RWPE2 (cell line): ENCODE data around the gene NEK7.

ENCODE experiments used
- ATAC-seq: fragments of 200-7000 bp; cut with Tn5 transposase; 3 replicates; pipeline ENCODE4 v1.9.1; 2021; ENCODE audit warnings: low read depth
- DNase-seq: peaks from one replicate; pipeline ENCODE4 v3.0.0-alpha.2; 2020; ENCODE audit warnings: low spot score
- H3K27ac ChIP-seq: fragments of 450-650 bp; 2 replicates; pipeline ENCODE4 v1.5.1; 2017; ENCODE audit warnings: mild to moderate bottlenecking; ENCODE audit not compliant: poor library complexity, severe bottlenecking
- H3K27me3 ChIP-seq: fragments of 250-450 bp; sonication (Bioruptor Pico); 2 replicates; pipeline ENCODE4 v1.5.1; 2021; ENCODE audit warnings: mild to moderate bottlenecking, moderate library complexity; ENCODE audit not compliant: insufficient read depth, poor library complexity, severe bottlenecking
- H3K36me3 ChIP-seq: fragments of 250-450 bp; sonication (Bioruptor Pico); 2 replicates; pipeline ENCODE4 v1.5.1; 2020; ENCODE audit warnings: low read depth, mild to moderate bottlenecking, moderate library complexity
- H3K4me1 ChIP-seq: fragments of 250-450 bp; sonication (Bioruptor Pico); 2 replicates; pipeline ENCODE4 v1.5.1; 2021; ENCODE audit warnings: mild to moderate bottlenecking, moderate library complexity; ENCODE audit not compliant: insufficient read depth, poor library complexity, severe bottlenecking
- H3K4me3 ChIP-seq: fragments of 250-450 bp; sonication (Bioruptor Pico); 2 replicates; pipeline ENCODE4 v1.5.1; 2021; ENCODE audit warnings: mild to moderate bottlenecking, moderate library complexity; ENCODE audit not compliant: severe bottlenecking
- H3K9me3 ChIP-seq: fragments of 250-450 bp; sonication (Bioruptor Pico); 2 replicates; pipeline ENCODE4 v1.5.1; 2021; ENCODE audit warnings: mild to moderate bottlenecking, moderate library complexity; ENCODE audit not compliant: severe bottlenecking
- TF ChIP-seq, protein P1 (sequence below): fragments of 450-650 bp; IDR thresholded peaks from one replicate; pipeline ENCODE4 v1.5.1; 2017; ENCODE audit warnings: mild to moderate bottlenecking, moderate library complexity; ENCODE audit not compliant: poor library complexity, severe bottlenecking

Gene NEK7

DNA sequence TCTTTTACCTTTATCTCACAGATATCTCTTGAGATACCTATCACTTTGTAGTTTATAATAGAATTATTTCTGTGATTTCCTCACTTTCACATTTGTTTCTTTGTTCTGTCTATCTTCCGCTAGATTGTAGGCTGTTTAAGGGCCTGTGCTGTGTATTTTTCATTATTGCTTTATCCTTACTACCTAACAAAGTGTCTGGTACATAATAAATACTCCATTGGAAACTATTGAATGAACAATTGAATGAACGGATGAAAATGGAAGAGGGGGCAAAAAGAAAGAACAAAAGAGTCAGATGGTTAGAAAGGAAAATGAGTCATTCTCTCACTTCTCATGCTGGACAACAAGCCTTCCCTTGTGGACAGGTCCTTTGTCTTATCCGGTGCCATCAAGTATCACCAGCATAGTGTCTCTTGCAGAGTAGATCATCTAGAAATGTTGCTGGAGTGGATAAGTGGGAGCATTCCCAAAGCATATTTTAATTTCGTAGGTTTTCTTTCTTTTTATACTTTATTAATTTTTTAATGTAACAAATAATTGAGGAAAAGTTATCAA lies 159.8 kb downstream of the NEK7 start:
- TF ChIP-seq, protein P1, sequence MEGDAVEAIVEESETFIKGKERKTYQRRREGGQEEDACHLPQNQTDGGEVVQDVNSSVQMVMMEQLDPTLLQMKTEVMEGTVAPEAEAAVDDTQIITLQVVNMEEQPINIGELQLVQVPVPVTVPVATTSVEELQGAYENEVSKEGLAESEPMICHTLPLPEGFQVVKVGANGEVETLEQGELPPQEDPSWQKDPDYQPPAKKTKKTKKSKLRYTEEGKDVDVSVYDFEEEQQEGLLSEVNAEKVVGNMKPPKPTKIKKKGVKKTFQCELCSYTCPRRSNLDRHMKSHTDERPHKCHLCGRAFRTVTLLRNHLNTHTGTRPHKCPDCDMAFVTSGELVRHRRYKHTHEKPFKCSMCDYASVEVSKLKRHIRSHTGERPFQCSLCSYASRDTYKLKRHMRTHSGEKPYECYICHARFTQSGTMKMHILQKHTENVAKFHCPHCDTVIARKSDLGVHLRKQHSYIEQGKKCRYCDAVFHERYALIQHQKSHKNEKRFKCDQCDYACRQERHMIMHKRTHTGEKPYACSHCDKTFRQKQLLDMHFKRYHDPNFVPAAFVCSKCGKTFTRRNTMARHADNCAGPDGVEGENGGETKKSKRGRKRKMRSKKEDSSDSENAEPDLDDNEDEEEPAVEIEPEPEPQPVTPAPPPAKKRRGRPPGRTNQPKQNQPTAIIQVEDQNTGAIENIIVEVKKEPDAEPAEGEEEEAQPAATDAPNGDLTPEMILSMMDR = no peak
- H3K36me3 ChIP-seq = peaks cover 11% of the 10 kb centered on the region
- no peak overlapping the region for H3K4me3 ChIP-seq
- H3K27me3 ChIP-seq = no peaks in the 10 kb centered on the region
- no peaks in the 10 kb centered on the region for H3K9me3 ChIP-seq
- H3K4me1 ChIP-seq = no peaks in the 10 kb centered on the region
- DNase-seq (no peak), ATAC-seq (no peak)
- no peak overlapping the region for H3K27ac ChIP-seq

DNA sequence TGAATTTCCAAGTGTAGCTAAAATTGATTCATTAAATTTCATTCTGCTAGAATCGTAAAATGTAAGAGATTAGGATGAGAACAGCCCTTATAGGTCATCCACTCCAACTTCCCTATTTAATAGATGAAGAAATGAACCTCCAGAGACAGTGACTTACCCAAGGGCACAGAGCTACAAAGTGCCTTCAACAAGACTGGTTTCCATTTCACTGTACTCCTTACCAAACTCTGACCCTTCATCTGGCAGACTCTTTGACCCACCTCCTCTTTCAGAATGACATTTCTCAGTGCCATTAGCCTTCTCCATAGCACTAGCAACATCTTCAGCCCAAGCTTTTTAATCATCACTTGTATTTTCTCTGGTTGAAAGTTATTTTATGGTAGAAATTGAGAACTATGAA lies 161.3 kb downstream of the NEK7 start:
- Histone ChIP-seq H3K27ac (no peak overlapping the region), H3K4me3 (no peak overlapping the region), H3K36me3 (peaks cover 18% of the 10 kb centered on the region), H3K9me3 (no peaks in the 10 kb centered on the region), H3K4me1 (no peaks in the 10 kb centered on the region), H3K27me3 (no peaks in the 10 kb centered on the region)
- no peak for DNase-seq
- TF ChIP-seq, protein P1 = no peak
- ATAC-seq = no peak

DNA sequence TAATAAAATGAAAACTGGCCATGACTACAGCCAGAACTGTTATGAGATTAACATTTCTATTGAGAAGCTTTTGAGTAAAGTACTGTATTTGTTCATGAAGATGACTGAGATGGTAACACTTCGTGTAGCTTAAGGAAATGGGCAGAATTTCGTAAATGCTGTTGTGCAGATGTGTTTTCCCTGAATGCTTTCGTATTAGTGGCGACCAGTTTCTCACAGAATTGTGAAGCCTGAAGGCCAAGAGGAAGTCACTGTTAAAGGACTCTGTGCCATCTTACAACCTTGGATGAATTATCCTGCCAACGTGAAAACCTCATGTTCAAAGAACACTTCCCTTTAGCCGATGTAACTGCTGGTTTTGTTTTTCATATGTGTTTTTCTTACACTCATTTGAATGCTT lies 164.0 kb downstream of the NEK7 start:
- DNase-seq (no peak), ATAC-seq (no peak)
- peaks cover 18% of the 10 kb centered on the region for H3K36me3 ChIP-seq
- no peaks in the 10 kb centered on the region for H3K9me3 ChIP-seq
- H3K27ac ChIP-seq = no peak overlapping the region
- TF ChIP-seq, protein P1 = no peak
- no peaks in the 10 kb centered on the region for H3K4me1 ChIP-seq
- no peaks in the 10 kb centered on the region for H3K27me3 ChIP-seq
- H3K4me3 ChIP-seq = no peak overlapping the region

DNA sequence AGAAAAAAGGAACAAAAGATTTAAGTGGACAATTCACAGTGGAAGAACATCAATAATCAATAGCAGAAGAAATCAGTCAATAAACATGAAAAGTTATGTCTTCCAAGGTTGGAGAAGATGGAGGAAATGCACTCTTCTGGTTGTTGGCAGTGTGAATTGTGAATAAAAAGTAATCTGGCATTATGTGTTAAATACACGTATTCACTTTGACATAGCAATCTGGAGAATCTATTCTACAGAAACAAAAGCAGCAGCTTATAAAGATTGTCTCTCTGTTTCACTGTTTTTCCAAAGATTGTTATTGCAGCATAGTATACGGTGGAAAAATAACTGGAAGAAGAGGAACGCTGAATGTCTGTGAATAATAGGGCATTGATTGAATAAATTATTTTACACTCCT lies 169.4 kb downstream of the NEK7 start:
- Histone ChIP-seq H3K4me3 (no peak overlapping the region), H3K27me3 (no peaks in the 10 kb centered on the region), H3K27ac (no peak overlapping the region), H3K9me3 (no peaks in the 10 kb centered on the region), H3K36me3 (peaks cover 7% of the 10 kb centered on the region; the same call in 1 of the 2 replicates), H3K4me1 (no peaks in the 10 kb centered on the region)
- TF ChIP-seq, protein P1 = no peak
- no peak for ATAC-seq
- DNase-seq = no peak

DNA sequence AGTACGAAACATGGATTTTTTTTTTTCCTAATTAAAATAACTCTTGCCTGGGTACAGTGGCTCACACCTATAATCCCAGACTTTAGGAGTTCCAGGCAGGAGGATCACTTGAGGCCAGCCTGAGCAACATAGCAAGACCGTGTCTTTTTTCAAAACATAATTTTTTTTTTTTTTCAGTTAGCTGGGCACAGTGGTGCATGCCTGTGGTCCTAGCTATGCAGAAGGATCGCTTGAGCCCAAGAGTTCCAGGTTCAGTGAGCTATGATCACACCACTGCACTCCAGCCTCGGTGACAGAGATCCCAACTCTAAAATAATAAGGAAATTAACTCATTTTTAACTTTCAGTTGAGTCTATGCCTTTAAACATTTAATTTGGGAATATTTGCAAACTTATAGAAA lies 170.1 kb downstream of the NEK7 start:
- H3K4me1 ChIP-seq = no peaks in the 10 kb centered on the region
- no peak overlapping the region for H3K4me3 ChIP-seq
- no peaks in the 10 kb centered on the region for H3K9me3 ChIP-seq
- ATAC-seq (no peak), DNase-seq (no peak)
- peaks cover 6% of the 10 kb centered on the region; the same call in 1 of the 2 replicates for H3K36me3 ChIP-seq
- no peaks in the 10 kb centered on the region for H3K27me3 ChIP-seq
- H3K27ac ChIP-seq = no peak overlapping the region
- TF ChIP-seq, protein P1 = no peak
